Prostate gland (tissue), 2 donors: ENCODE measurements around the gene MMP21. TPM values are rescaled to one million over a fixed set of nuclear protein-coding genes. Genes with fewer than 3 reads are reported as not detected.

ENCODE experiments used
- DNase-seq: peaks from one replicate; pipeline ENCODE4 v3.0.0-alpha.2; 2019; ENCODE audit warnings: low spot score
- H3K27ac ChIP-seq, 2 donors: fragments of 200-600 bp; sonication (generic); 2 replicates each; pipeline ENCODE4 v1.5.1; 2017 to 2019
- H3K27me3 ChIP-seq: fragments of 200-600 bp; sonication (generic); replicated peaks from 2 replicates; pipeline ENCODE4 v1.5.1; 2019; ENCODE audit not compliant: insufficient read depth
- H3K36me3 ChIP-seq, 2 donors: fragments of 200-600 bp; sonication (generic); 1 replicate in 1 of 2; 2 replicates in 1 of 2; pipeline versions ENCODE4 v1.5.1 to v1.8.1; 2017 to 2019
- H3K4me1 ChIP-seq: fragments of 200-600 bp; sonication (generic); replicated peaks from 2 replicates; pipeline ENCODE4 v1.5.1; 2019
- H3K4me3 ChIP-seq, 2 donors: fragments of 200-600 bp; sonication (generic); 2 replicates each; pipeline ENCODE4 v1.5.1; 2017 to 2019
- H3K9me3 ChIP-seq: fragments of 200-600 bp; sonication (generic); 2 replicates; pipeline ENCODE4 v1.5.1; 2017
- CTCF ChIP-seq, 4 experiments: fragments of 200-600 bp in 2 of 4; fragments of 450-650 bp in 2 of 4; sonication (generic) in 2 of 4; IDR thresholded peaks; 1 replicate in 3 of 4; 2 replicates in 1 of 4; pipeline ENCODE4 v1.5.1; 2016 to 2019; ENCODE audit warnings: antibody characterized with exemption in 4 of 4, mild to moderate bottlenecking in 2 of 4, moderate library complexity in 2 of 4
- POLR2A ChIP-seq: fragments of 450-650 bp; IDR thresholded peaks from one replicate; pipeline ENCODE4 v1.6.1; 2016; ENCODE audit warnings: antibody characterized with exemption, mild to moderate bottlenecking
- POLR2AphosphoS5 ChIP-seq: sonication (generic); formaldehyde crosslinking; IDR thresholded peaks from one replicate; pipeline ENCODE4 v1.6.1; 2017; ENCODE audit warnings: antibody characterized with exemption
- whole genome bisulfite sequencing: methylation state at CpG from one replicate; pipeline ENCODE4 v1.1.5; 2018; 5-methylcytosine and 5-hydroxymethylcytosine counted together
- intact Hi-C: fragments of 100-400 bp; cut with DNase I; formaldehyde crosslinking; loops from one replicate; pipeline ENCODE4 v1.14.2; 2022
- total RNA-seq, 2 donors: library from RNA; depleted of rRNA; stranded (reverse); fragments of >200 nt; gene quantifications; one replicate each; pipeline ENCODE4 v1.1.0, GENCODE V29; 2016

MMP21 gene
- total RNA-seq, 2 donors from 2014 or later: not detected

DNA sequence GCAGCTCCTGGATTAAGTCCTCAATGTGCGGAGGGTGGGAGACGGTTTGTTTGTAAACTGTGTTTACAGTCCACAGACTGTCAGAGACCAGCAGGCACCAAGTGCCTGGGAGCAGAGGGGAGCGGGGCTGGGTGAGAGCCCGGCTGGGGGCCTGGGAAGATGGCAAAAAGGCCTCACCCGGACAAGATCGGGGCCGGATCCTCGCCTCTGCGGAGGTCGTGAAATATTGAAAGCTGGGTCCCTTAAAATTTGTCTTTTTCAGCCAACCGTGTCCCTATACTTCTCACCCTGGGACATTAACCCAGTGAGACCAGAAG lies 2.8 kb downstream of the MMP21 start:
- Histone ChIP-seq H3K4me3 (no peak overlapping the region), H3K4me1 (no peaks in the 10 kb centered on the region), H3K9me3 (no peaks in the 10 kb centered on the region), H3K27me3 (no peaks in the 10 kb centered on the region), H3K27ac (no peak overlapping the region), H3K36me3 (no peaks in the 10 kb centered on the region)
- no peak for DNase-seq
- intact Hi-C loops: no loop called here
- TF ChIP-seq POLR2A (no peak), POLR2AphosphoS5 (no peak), CTCF (IDR thresholded peaks at IDR 0.05) (no peak)
- WGBS: 92% methylated on average over 11 of the region's 11 CpGs

- H3K27ac ChIP-seq: no peak overlapping the region
- no peaks in the 10 kb centered on the region for H3K27me3 ChIP-seq
- no peak overlapping the region for H3K4me3 ChIP-seq
- TF ChIP-seq POLR2AphosphoS5: no peak
- TF ChIP-seq POLR2A: no peak
- no peak for TF ChIP-seq CTCF (IDR thresholded peaks at IDR 0.05)
- no peaks in the 10 kb centered on the region for H3K36me3 ChIP-seq
- no peak for DNase-seq
- no peaks in the 10 kb centered on the region for H3K4me1 ChIP-seq
- WGBS: 94% methylated on average over 28 of the region's 28 CpGs
- H3K9me3 ChIP-seq: no peaks in the 10 kb centered on the region
- intact Hi-C loops: no loop called here
Measured at GRCh38 chr10:125772112-125772863, 3.3 kb downstream of the MMP21 start.

GRCh38 chr10:125770844-125771243 lies 4.8 kb downstream of the MMP21 start:
- Histone ChIP-seq H3K4me3 (no peak overlapping the region), H3K9me3 (no peaks in the 10 kb centered on the region), H3K27me3 (no peaks in the 10 kb centered on the region), H3K27ac (no peak overlapping the region), H3K4me1 (no peaks in the 10 kb centered on the region), H3K36me3 (no peaks in the 10 kb centered on the region)
- TF ChIP-seq CTCF (IDR thresholded peaks at IDR 0.05) (no peak), POLR2A (no peak), POLR2AphosphoS5 (no peak)
- intact Hi-C loops: no loop called here
- DNase-seq: no peak
- WGBS: 82% methylated on average over 5 of the region's 5 CpGs

- Histone ChIP-seq H3K4me1 (no peaks in the 10 kb centered on the region), H3K36me3 (no peaks in the 10 kb centered on the region), H3K9me3 (no peaks in the 10 kb centered on the region), H3K4me3 (no peak overlapping the region), H3K27me3 (no peaks in the 10 kb centered on the region), H3K27ac (no peak overlapping the region)
- intact Hi-C loops: no loop called here
- no peak for DNase-seq
- WGBS: 92% methylated on average over 12 of the region's 12 CpGs
- TF ChIP-seq POLR2A (no peak), CTCF (IDR thresholded peaks at IDR 0.05) (no peak), POLR2AphosphoS5 (no peak)
Measured at GRCh38 chr10:125769175-125769574, 6.4 kb downstream of the MMP21 start.

DNA sequence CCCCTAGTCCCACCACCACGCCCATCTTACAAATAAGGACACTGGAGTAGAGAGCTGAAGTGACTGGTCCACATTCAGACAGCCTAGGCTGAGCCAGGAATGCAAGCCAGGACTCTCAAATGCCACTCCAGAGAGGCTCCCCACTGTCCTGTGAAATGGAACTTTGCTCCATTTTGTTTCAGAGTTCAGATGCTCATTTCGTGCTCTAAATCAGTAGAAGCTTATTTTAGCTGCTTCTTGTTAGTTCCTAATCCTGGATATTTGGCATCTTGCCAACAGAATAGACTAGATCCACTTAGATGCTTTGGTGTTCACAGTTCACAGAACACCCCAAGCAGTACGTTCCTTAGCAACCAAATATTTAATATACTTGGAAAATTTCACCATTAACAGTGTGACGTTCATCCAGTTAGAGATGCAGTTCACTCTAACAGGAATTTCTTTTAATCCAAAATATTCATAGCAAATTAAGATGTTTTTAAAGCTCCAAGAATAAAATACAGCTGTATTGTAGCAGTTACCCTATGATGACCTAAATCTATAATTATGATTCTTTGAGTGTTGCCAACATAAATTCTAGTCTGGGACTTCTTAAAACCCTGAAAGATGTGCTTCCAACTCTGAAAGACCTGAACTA lies 7.3 kb downstream of the MMP21 start:
- DNase-seq: no peak
- Histone ChIP-seq H3K27ac (no peak overlapping the region), H3K9me3 (no peaks in the 10 kb centered on the region), H3K4me3 (no peak overlapping the region), H3K36me3 (no peaks in the 10 kb centered on the region), H3K27me3 (no peaks in the 10 kb centered on the region), H3K4me1 (no peaks in the 10 kb centered on the region)
- 54% methylated on average over 4 of the region's 4 CpGs for WGBS
- no peak for TF ChIP-seq POLR2A
- no peak for TF ChIP-seq CTCF (IDR thresholded peaks at IDR 0.05)
- TF ChIP-seq POLR2AphosphoS5: no peak
- intact Hi-C loops: no loop called here
